ENCODE data around the gene KCNK6.

DNA sequence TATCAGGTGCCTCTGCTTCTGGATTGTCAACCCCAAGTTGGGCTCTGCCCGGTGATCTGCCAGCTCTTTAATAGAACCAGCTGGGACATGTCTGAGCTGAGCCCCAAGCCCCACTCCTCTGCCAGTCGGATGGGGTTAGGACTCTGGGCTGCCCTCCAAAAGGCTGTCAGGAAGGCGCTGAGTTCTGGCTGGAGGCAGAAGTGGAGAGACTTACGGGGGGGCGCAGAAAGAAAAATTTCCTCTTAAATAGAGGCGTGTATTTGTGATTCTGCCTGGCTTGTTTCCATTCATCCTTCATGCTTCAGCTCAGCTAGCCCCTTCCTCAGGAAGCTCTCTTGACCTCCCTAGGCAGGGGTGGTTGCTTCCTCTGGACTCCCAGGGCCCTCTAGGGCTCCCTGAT lies 985 bp upstream of the KCNK6 start:
- TF ChIP-seq CTCF (IDR thresholded peaks at IDR 0.05) (no peak), POLR2A (IDR thresholded peaks at IDR 0.05) (no peak)
